SU-DHL-6 (cell line): ENCODE data around the gene TRIM42.

Experiments
- H2AFZ ChIP-seq: fragments of 200-600 bp; sonication (generic); 2 replicates; pipeline ENCODE4 v1.6.1; 2014; ENCODE audit warnings: low read depth, mild to moderate bottlenecking, moderate library complexity, mixed read lengths, antibody characterized with exemption, low read length; ENCODE audit not compliant: severe bottlenecking
- H3F3A ChIP-seq: fragments of 200-600 bp; shearing (Covaris generic); 2 replicates; pipeline ENCODE4 v1.6.0; 2016; ENCODE audit warnings: antibody characterized with exemption, mild to moderate bottlenecking; ENCODE audit not compliant: insufficient read depth
- H3K27ac ChIP-seq: fragments of 200-600 bp; sonication (generic); 2 replicates; pipeline ENCODE4 v1.5.1; 2016; ENCODE audit warnings: low read depth, mild to moderate bottlenecking, low read length, moderate library complexity, mixed read lengths
- H3K27me3 ChIP-seq: fragments of 200-600 bp; sonication (generic), shearing (Covaris generic); 2 replicates; pipeline ENCODE4 v1.6.0; 2014; ENCODE audit warnings: mild to moderate bottlenecking, low read length
- H3K36me3 ChIP-seq: fragments of 200-600 bp; sonication (generic); 2 replicates; pipeline ENCODE4 v1.6.1; 2014; ENCODE audit warnings: mild to moderate bottlenecking, low read length, mixed read lengths
- H3K4me2 ChIP-seq: fragments of 300-600, 200-600 bp; shearing (Covaris generic), sonication (generic); 2 replicates; pipeline ENCODE4 v1.6.0; 2014; ENCODE audit warnings: low read length, low read depth, mild to moderate bottlenecking; ENCODE audit not compliant: poor library complexity, severe bottlenecking
- H3K4me3 ChIP-seq: fragments of 200-600 bp; sonication (generic); 2 replicates; pipeline ENCODE4 v1.5.1; 2014; ENCODE audit warnings: antibody characterized with exemption, low read length, mild to moderate bottlenecking, mixed read lengths; ENCODE audit not compliant: insufficient read depth, poor library complexity, severe bottlenecking
- H3K79me2 ChIP-seq: fragments of 200-600 bp; sonication (generic); 2 replicates; pipeline ENCODE4 v1.6.1; 2014; ENCODE audit warnings: mild to moderate bottlenecking, low read length, moderate library complexity; ENCODE audit not compliant: insufficient read depth
- H3K9ac ChIP-seq: fragments of 200-600 bp; sonication (generic); 2 replicates; pipeline ENCODE4 v1.7.0; 2014; ENCODE audit warnings: mild to moderate bottlenecking, low read length
- H3K9me2 ChIP-seq: fragments of 200-600 bp; sonication (generic); replicated peaks from 2 replicates; pipeline ENCODE4 v1.6.1; 2014; ENCODE audit warnings: low read length; ENCODE audit not compliant: insufficient read depth
- H3K9me3 ChIP-seq: fragments of 200-600 bp; sonication (generic); 2 replicates; pipeline ENCODE4 v1.6.1; 2014; ENCODE audit warnings: low read length, mixed read lengths; ENCODE audit not compliant: insufficient read depth
- H4K20me1 ChIP-seq: fragments of 200-600 bp; sonication (generic); 2 replicates; pipeline ENCODE4 v1.6.1; 2014; ENCODE audit warnings: low read depth, mild to moderate bottlenecking, antibody characterized with exemption, low read length, moderate library complexity, mixed read lengths
- EZH2phosphoT487 ChIP-seq: fragments of 200-600 bp; sonication (generic), shearing (Covaris generic); conservative IDR thresholded peaks from 2 replicates; pipeline ENCODE4 v1.6.1; 2018; ENCODE audit warnings: mild to moderate bottlenecking, antibody characterized with exemption, low read length, moderate library complexity, mixed read lengths
- TF ChIP-seq, protein P1 (sequence below): fragments of 200-600 bp; sonication (generic); IDR thresholded peaks from one replicate; pipeline ENCODE4 v1.5.1; 2017; ENCODE audit warnings: antibody characterized with exemption, mild to moderate bottlenecking, low read length, moderate library complexity; ENCODE audit not compliant: insufficient read depth, poor library complexity, severe bottlenecking

The TRIM42 gene

DNA sequence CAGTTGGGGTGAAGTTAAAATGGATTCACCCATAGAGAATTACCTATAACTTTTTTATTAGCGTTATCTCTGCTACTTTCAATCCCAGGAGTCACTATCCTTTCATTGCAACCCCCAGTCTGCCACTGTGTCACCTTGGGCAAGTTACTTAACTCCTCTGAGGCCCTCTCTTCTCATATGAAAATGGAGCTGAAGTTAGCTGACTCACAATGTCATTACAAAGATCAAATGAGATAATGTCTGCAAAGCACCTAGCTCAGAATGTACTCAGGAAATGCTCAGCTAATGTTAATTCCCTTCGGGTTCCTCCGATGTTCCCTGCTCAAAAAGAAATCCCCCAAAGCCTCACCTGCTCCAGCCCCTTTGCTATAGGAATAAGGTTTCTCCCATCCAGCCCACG lies 50.0 kb downstream of the TRIM42 start:
- no peaks in the 10 kb centered on the region for H3K9me2 ChIP-seq
- no peak overlapping the region for H3K9ac ChIP-seq
- no peak overlapping the region for H3K27ac ChIP-seq
- no peaks in the 10 kb centered on the region for H4K20me1 ChIP-seq
- TF ChIP-seq, protein P1, sequence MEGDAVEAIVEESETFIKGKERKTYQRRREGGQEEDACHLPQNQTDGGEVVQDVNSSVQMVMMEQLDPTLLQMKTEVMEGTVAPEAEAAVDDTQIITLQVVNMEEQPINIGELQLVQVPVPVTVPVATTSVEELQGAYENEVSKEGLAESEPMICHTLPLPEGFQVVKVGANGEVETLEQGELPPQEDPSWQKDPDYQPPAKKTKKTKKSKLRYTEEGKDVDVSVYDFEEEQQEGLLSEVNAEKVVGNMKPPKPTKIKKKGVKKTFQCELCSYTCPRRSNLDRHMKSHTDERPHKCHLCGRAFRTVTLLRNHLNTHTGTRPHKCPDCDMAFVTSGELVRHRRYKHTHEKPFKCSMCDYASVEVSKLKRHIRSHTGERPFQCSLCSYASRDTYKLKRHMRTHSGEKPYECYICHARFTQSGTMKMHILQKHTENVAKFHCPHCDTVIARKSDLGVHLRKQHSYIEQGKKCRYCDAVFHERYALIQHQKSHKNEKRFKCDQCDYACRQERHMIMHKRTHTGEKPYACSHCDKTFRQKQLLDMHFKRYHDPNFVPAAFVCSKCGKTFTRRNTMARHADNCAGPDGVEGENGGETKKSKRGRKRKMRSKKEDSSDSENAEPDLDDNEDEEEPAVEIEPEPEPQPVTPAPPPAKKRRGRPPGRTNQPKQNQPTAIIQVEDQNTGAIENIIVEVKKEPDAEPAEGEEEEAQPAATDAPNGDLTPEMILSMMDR: no peak
- no peak overlapping the region for H2AFZ ChIP-seq
- H3K4me2 ChIP-seq: no peak overlapping the region
- H3K27me3 ChIP-seq: no peaks in the 10 kb centered on the region
- H3K4me3 ChIP-seq: no peak overlapping the region
- no peaks in the 10 kb centered on the region for H3K36me3 ChIP-seq
- H3K79me2 ChIP-seq: no peaks in the 10 kb centered on the region
- no peaks in the 10 kb centered on the region for H3K9me3 ChIP-seq
- H3F3A ChIP-seq: no peaks in the 10 kb centered on the region

DNA sequence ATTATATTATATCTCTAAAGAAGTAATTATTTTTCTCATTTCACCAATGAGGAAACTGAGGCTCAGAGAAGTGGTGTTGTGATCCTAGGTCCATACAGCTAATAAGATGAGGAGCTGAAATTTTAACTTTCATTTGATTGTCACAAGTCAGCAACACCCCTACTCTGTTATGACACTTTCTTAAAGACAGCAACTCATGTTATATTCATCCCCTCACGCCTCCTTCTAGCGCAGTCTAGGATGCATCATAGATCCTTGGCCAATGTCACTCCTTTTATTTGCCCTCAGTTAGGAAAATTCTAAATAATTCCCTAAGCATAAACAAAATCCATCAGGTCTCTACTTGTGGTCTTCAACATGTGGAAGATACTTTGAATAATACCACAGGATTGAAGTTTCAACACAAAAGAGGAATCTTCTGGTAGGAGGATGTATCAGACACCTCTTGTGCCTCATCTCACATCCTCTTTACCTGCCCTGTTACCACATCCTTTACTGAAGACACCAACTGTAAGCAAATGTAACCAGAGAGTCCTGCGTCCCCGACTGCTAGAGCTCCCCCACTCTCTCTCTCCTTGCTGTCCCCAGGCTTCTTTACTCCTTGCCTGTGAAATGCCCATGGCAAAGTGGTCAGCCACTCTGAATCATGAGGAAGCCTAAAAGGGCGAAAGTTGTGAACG lies 53.7 kb downstream of the TRIM42 start:
- H3K9ac ChIP-seq: no peak overlapping the region
- no peak overlapping the region for H2AFZ ChIP-seq
- no peaks in the 10 kb centered on the region for H3K9me2 ChIP-seq
- H3K4me2 ChIP-seq: no peak overlapping the region
- H3K27me3 ChIP-seq: no peaks in the 10 kb centered on the region
- no peak for TF ChIP-seq EZH2phosphoT487
- TF ChIP-seq, protein P1: no peak
- H3K36me3 ChIP-seq: no peaks in the 10 kb centered on the region
- no peak overlapping the region for H3K4me3 ChIP-seq
- H3K9me3 ChIP-seq: no peaks in the 10 kb centered on the region
- H3K79me2 ChIP-seq: no peaks in the 10 kb centered on the region
- H4K20me1 ChIP-seq: no peaks in the 10 kb centered on the region
- H3K27ac ChIP-seq: no peak overlapping the region
- H3F3A ChIP-seq: no peaks in the 10 kb centered on the region

DNA sequence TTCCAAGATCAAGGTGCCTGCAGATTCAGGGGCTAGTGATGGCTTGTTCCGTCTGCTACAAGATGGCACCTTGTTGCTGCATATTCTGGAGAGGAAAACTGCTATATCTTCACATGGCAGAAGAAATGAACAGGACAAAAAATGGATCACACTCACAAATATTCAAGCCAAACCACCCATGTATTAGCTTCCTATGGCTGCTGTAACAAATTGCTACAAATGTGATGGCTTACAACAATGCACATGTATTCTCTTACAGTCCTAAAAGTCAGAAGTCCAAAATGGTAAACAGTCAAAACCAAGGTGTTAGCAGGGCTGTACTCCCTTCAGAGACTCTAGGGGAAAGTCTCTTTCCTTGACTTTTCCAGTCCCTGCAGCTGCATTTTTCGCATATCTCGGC lies 55.8 kb downstream of the TRIM42 start:
- no peaks in the 10 kb centered on the region for H3K9me3 ChIP-seq
- no peak overlapping the region for H2AFZ ChIP-seq
- no peak overlapping the region for H3K9ac ChIP-seq
- no peaks in the 10 kb centered on the region for H3F3A ChIP-seq
- no peaks in the 10 kb centered on the region for H3K36me3 ChIP-seq
- H3K27ac ChIP-seq: no peak overlapping the region
- H3K27me3 ChIP-seq: no peaks in the 10 kb centered on the region
- TF ChIP-seq, protein P1: no peak
- no peak for TF ChIP-seq EZH2phosphoT487
- no peaks in the 10 kb centered on the region for H3K79me2 ChIP-seq
- H3K4me2 ChIP-seq: no peak overlapping the region
- H3K9me2 ChIP-seq: no peaks in the 10 kb centered on the region
- no peak overlapping the region for H3K4me3 ChIP-seq
- no peaks in the 10 kb centered on the region for H4K20me1 ChIP-seq
